GM12878 (cell line): ENCODE measurements around the gene DNAH2. TPM values are rescaled to one million over a fixed set of nuclear protein-coding genes. Genes with fewer than 3 reads are reported as not detected.

ENCODE experiments used
- ATAC-seq: fragments of 200-7000 bp; cut with Tn5 transposase; 3 replicates; pipeline ENCODE4 v1.9.1; 2020; ENCODE audit warnings: mild to moderate bottlenecking, moderate library complexity
- BruUV-seq: library from RNA; stranded (reverse); fragments of 400-500 nt; replicated peaks from 2 replicates; lab custom pipeline; 2021; lab: Mats Ljungman, UMichigan
- CTCF ChIA-PET: fragments of 300-600 bp; sonication (Branson Sonifier 250); formaldehyde crosslinking; extraction: SDS; loops from one replicate; lab custom pipeline; 2021; ENCODE audit warnings: inconsistent platforms; lab: Yijun Ruan, JAX
- POLR2A ChIA-PET: fragments of 350-600 bp; formaldehyde crosslinking; extraction: SDS; loops from one replicate; lab custom pipeline; 2021; ENCODE audit warnings: inconsistent platforms; lab: Charles Lee
- RAD21 ChIA-PET: fragments of 300-600 bp; sonication (Branson Sonifier 250); formaldehyde crosslinking; loops from one replicate; lab custom pipeline; 2023; ENCODE audit warnings: antibody characterized with exemption; ENCODE audit not compliant: unreplicated experiment; lab: Charles Lee
- SMC1A ChIA-PET: fragments of 300-600 bp; sonication (Branson Sonifier 250); formaldehyde crosslinking; loops from one replicate; lab custom pipeline; 2023; ENCODE audit not compliant: unreplicated experiment, uncharacterized antibody; lab: Charles Lee
- DNase-seq: peaks from one replicate; pipeline ENCODE4 v3.0.0-alpha.2; 2011; ENCODE audit warnings: low read depth, low spot score
- FAIRE-seq: peaks from 3 replicates; lab custom pipeline; 2011; peaks lifted over from hg19 to GRCh38; lab: Jason Lieb, UNC
- H2AFZ ChIP-seq: 2 replicates; pipeline ENCODE4 v1.6.0; 2011; ENCODE audit warnings: low read depth, low read length, control low read depth; ENCODE audit not compliant: control insufficient read depth
- H3K27ac ChIP-seq: 2 replicates; pipeline ENCODE4 v1.5.1; 2011; ENCODE audit warnings: control low read depth; ENCODE audit not compliant: control insufficient read depth, insufficient read depth
- H3K27me3 ChIP-seq, 2 experiments: replicated peaks in 1 of 2; 2 replicates each; pipeline versions ENCODE4 v1.6.0 to v1.6.1; 2011; ENCODE audit warnings: low read length in 1 of 2; ENCODE audit not compliant: control insufficient read depth in 2 of 2, insufficient read depth in 2 of 2
- H3K36me3 ChIP-seq, 2 experiments: 2 replicates each; pipeline ENCODE4 v1.5.1; 2011; ENCODE audit warnings: low read length in 1 of 2; ENCODE audit not compliant: control insufficient read depth in 2 of 2, insufficient read depth in 2 of 2
- H3K4me1 ChIP-seq: 2 replicates; pipeline ENCODE4 v1.6.1; 2011; ENCODE audit warnings: mild to moderate bottlenecking, low read length, moderate library complexity, mixed read lengths; ENCODE audit not compliant: control insufficient read depth, insufficient read depth
- H3K4me2 ChIP-seq: 2 replicates; pipeline ENCODE4 v1.6.0; 2011; ENCODE audit warnings: control low read depth; ENCODE audit not compliant: control insufficient read depth, insufficient read depth
- H3K4me3 ChIP-seq: fragments of 200-600 bp; sonication (generic); 2 replicates; pipeline ENCODE4 v1.5.1; 2016
- H3K79me2 ChIP-seq: 2 replicates; pipeline ENCODE4 v1.6.0; 2011; ENCODE audit warnings: low read length; ENCODE audit not compliant: control insufficient read depth, insufficient read depth
- H3K9ac ChIP-seq: 2 replicates; pipeline ENCODE4 v1.8.0; 2011; ENCODE audit warnings: low read length, control low read depth, mixed read lengths; ENCODE audit not compliant: control insufficient read depth, insufficient read depth
- H3K9me3 ChIP-seq: replicated peaks from 3 replicates; pipeline ENCODE4 v1.5.1; 2011; ENCODE audit warnings: mild to moderate bottlenecking, low read length; ENCODE audit not compliant: control insufficient read depth, insufficient read depth
- H4K20me1 ChIP-seq: 2 replicates; pipeline ENCODE4 v1.6.0; 2011; ENCODE audit not compliant: control insufficient read depth, insufficient read depth
- CBFB ChIP-seq: IDR thresholded peaks from 2 replicates; pipeline ENCODE4 v1.6.1; 2016; ENCODE audit warnings: antibody characterized with exemption, low read depth
- ETV6 ChIP-seq, 2 experiments: fragments of 450-650 bp in 1 of 2; IDR thresholded peaks in 1 of 2; conservative IDR thresholded peaks in 1 of 2; 2 replicates each; pipeline ENCODE4 v1.6.1; 2014; ENCODE audit warnings: antibody characterized with exemption in 1 of 2, borderline replicate concordance in 1 of 2, low read depth in 1 of 2, mild to moderate bottlenecking in 1 of 2, moderate library complexity in 1 of 2
- FOS ChIP-seq: IDR thresholded peaks from 3 replicates; pipeline ENCODE4 v1.6.1; 2011; ENCODE audit warnings: borderline replicate concordance; ENCODE audit not compliant: insufficient read length; ENCODE audit errors: extremely low read depth
- IKZF1 ChIP-seq: fragments of 450-650 bp; conservative IDR thresholded peaks from 2 replicates; pipeline ENCODE4 v1.6.1; 2017; ENCODE audit warnings: antibody characterized with exemption, mild to moderate bottlenecking
- KAT2A ChIP-seq: conservative IDR thresholded peaks from 2 replicates; pipeline ENCODE4 v1.6.1; 2011; ENCODE audit warnings: low read depth, low read length; ENCODE audit not compliant: control insufficient read depth
- NFYB ChIP-seq: IDR thresholded peaks from 2 replicates; pipeline ENCODE4 v1.6.1; 2011; ENCODE audit warnings: low read depth, mild to moderate bottlenecking, low read length, improper control_type of control experiment, moderate library complexity; ENCODE audit not compliant: insufficient read depth
- RB1 ChIP-seq: fragments of 450-650 bp; formaldehyde crosslinking; IDR thresholded peaks from 2 replicates; pipeline ENCODE4 v1.6.1; 2017; ENCODE audit warnings: mild to moderate bottlenecking, borderline replicate concordance
- SREBF2 ChIP-seq: IDR thresholded peaks from 2 replicates; pipeline ENCODE4 v1.6.1; 2012; ENCODE audit warnings: mild to moderate bottlenecking, low read length
- SUPT20H ChIP-seq: IDR thresholded peaks from 2 replicates; pipeline ENCODE4 v1.6.1; 2011; ENCODE audit warnings: low read depth, mild to moderate bottlenecking, low read length, moderate library complexity, borderline replicate concordance; ENCODE audit not compliant: control insufficient read depth
- ZNF217 ChIP-seq: fragments of 450-650 bp; IDR thresholded peaks from 2 replicates; pipeline ENCODE4 v1.6.1; 2017; ENCODE audit warnings: antibody characterized with exemption, mild to moderate bottlenecking
- WGBS: methylation state at CpG from one replicate; pipeline ENCODE4 v1.1.6; 2016; ENCODE audit warnings: low lambda C conversion rate; ENCODE audit not compliant: insufficient replicate concordance, insufficient coverage; ENCODE audit errors: missing lambda C conversion rate; 5-methylcytosine and 5-hydroxymethylcytosine counted together
- in situ Hi-C: fragments of 300-500 bp; cut with MboI; formaldehyde crosslinking; loops from 9 replicates; pipeline ENCODE4 v1.14.3; 2018; ENCODE audit warnings: mixed read lengths
- intact Hi-C: fragments of 100-400 bp; cut with micrococcal nuclease; formaldehyde crosslinking; loops from one replicate; pipeline ENCODE4 v1.14.2; 2022; ENCODE audit not compliant: unreplicated experiment
- polyA plus RNA-seq, 11 experiments: library from polyadenylated mRNA; depleted of rRNA in 4 of 11; unstranded in 6 of 11; stranded (reverse) in 5 of 11; fragments of >200 nt; fragmentation: Nextera tagmentation in 4 of 11; fragmentation: Illumina TruSeq in 1 of 11; extraction: Ambion mirVana in 4 of 11; extraction: Trizol in 1 of 11; gene quantifications; 1 replicate in 1 of 11; 2 replicates in 10 of 11; pipeline versions ENCODE4 v1.2.1 to v1.2.3, GENCODE V29; 2011 to 2016; ENCODE audit warnings: inconsistent platforms in 2 of 11, missing spikeins in 2 of 11, low read depth in 1 of 11
- total RNA-seq, 4 experiments: library from RNA; depleted of rRNA in 3 of 4; stranded (reverse); fragments of >200 nt in 3 of 4; fragmentation: Illumina TruSeq in 1 of 4; extraction: Trizol in 1 of 4; gene quantifications; 2 replicates each; pipeline versions ENCODE4 v1.2.1 to v1.2.3, GENCODE V29; 2013 to 2021
- TF ChIP-seq, protein P1 (sequence below): fragments of 450-650 bp; conservative IDR thresholded peaks from 2 replicates; pipeline ENCODE4 v1.6.1; 2017; ENCODE audit warnings: mild to moderate bottlenecking, moderate library complexity
- TF ChIP-seq, protein P2 (sequence below): IDR thresholded peaks from 2 replicates; pipeline ENCODE4 v1.6.1; 2011; ENCODE audit warnings: low read depth, low read length, improper control_type of control experiment, borderline replicate concordance

The DNAH2 gene
- total and polyA plus RNA-seq, 10 of the 15 experiments (the other 5 are each of a cell fraction or from before 2014, with no cell fraction given): not detected

DNA sequence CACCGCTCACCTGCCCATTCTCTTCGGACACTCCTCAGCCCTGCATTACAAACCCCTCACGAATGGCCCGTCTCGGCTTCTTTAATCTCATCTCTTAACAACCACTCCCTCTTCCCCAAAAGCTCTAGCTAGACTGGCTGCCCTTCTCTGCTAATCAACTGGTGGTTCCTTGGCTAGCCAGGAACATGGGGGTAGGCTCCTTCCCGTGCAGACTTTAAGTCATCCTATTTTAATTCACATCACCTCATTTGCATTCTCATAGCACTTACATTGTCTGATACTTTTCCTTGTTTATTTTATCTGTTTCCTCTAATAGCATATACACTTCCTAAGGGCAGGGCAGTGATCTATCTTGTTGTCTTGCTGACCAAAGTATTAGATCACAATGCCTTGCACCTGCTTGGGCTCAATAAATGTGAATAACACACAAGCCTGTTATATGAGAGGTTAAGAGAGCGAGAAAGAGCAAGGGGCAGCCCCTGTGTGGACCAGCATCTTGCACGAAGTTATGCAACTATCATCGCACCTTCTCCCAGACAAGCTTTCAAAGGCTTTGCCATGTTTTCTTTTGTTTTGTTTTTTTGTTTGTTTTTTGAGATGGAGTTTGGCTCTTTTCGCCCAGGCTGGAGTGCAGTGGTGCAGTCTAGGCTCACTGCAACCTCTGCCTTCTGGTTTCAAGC lies 40.0 kb upstream of the DNAH2 start:
- WGBS: 88% methylated on average over 10 of the region's 10 CpGs
- BruUV-seq: no TSS peak
- Histone ChIP-seq H3K4me2 (no peak overlapping the region), H3K36me3 (peaks cover 13 to 15% of the 10 kb centered on the region in 2 experiments), H3K9ac (no peak overlapping the region), H3K4me1 (no peaks in the 10 kb centered on the region), H2AFZ (no peak overlapping the region), H3K79me2 (peaks cover 5% of the 10 kb centered on the region), H3K9me3 (peaks cover 8% of the 10 kb centered on the region)
- in situ Hi-C loops (no loop called here), intact Hi-C loops (loop anchor here (5.0 kb wide), 1 partner anchor 45 kb away; the partner anchor contains the start of gene SHBG)
- DNase-seq (no peak), ATAC-seq (no peak)
- SMC1A ChIA-PET: no interaction called here
- CTCF ChIA-PET: interaction anchor here (1.1 kb wide), 1 partner anchor 10 kb away, joined by 3 read pairs; no protein-coding TSS in a partner anchor
- TF ChIP-seq RB1 (no peak), CBFB (no peak), ZNF217 (no peak), FOS (no peak), SREBF2 (no peak), KAT2A (no peak), IKZF1 (no peak), NFYB (no peak), SUPT20H (no peak), ETV6 (conservative IDR thresholded peaks at IDR 0.05 in 1 of 2, IDR thresholded peaks at IDR 0.05 in 1 of 2; ENCODE audit: borderline replicate concordance in 1 of 2, low read depth in 1 of 2) (no peak)
- TF ChIP-seq, protein P1, sequence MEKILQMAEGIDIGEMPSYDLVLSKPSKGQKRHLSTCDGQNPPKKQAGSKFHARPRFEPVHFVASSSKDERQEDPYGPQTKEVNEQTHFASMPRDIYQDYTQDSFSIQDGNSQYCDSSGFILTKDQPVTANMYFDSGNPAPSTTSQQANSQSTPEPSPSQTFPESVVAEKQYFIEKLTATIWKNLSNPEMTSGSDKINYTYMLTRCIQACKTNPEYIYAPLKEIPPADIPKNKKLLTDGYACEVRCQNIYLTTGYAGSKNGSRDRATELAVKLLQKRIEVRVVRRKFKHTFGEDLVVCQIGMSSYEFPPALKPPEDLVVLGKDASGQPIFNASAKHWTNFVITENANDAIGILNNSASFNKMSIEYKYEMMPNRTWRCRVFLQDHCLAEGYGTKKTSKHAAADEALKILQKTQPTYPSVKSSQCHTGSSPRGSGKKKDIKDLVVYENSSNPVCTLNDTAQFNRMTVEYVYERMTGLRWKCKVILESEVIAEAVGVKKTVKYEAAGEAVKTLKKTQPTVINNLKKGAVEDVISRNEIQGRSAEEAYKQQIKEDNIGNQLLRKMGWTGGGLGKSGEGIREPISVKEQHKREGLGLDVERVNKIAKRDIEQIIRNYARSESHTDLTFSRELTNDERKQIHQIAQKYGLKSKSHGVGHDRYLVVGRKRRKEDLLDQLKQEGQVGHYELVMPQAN: no peak
- TF ChIP-seq, protein P2, sequence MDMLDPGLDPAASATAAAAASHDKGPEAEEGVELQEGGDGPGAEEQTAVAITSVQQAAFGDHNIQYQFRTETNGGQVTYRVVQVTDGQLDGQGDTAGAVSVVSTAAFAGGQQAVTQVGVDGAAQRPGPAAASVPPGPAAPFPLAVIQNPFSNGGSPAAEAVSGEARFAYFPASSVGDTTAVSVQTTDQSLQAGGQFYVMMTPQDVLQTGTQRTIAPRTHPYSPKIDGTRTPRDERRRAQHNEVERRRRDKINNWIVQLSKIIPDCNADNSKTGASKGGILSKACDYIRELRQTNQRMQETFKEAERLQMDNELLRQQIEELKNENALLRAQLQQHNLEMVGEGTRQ: no peak
- TF ChIP-seq, all 136 proteins: peak for 0
- H3K4me3 ChIP-seq: no peak overlapping the region
- no peak overlapping the region for H3K27ac ChIP-seq
- H3K27me3 ChIP-seq: no peaks in the 10 kb centered on the region
- FAIRE-seq: no peak
- RAD21 ChIA-PET: no interaction called here
- H4K20me1 ChIP-seq: no peaks in the 10 kb centered on the region; the same call in 1 of the 2 replicates
- POLR2A ChIA-PET: interaction anchor here (0.6 to 0.7 kb wide), 3 partner anchors 13 to 283 kb away, joined by 3 to 4 read pairs (median 3); partner anchors contain the start of gene PLSCR3
